ENCODE results near the gene CTIF. TPM values are rescaled to one million over a fixed set of nuclear protein-coding genes. Genes with fewer than 3 reads are reported as not detected.

CTIF gene
- total RNA-seq, 2 donors from 2014 or later: 7.9 to 8.2 TPM

DNA sequence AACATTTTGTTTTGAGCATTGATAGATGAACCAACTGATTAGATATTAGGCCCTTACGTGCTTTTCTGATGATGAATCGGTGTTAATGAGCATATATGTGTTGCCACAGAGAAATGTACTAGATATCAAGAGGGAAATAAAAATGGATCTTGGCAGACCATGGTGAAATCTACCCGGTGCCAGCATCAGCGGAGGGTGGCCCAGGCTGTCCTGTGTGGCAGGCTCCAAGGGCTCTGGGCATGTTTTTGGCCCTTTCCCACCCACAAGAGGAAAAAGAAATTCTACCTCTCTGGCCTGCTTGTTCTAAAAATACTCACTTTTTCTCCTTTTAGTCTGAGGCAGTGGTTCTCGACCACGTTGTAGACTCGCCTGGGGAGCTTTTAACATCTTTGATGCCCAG lies 154.2 kb downstream of the CTIF start:
- H3K36me3 Mint-ChIP-seq (ENCODE audit: low read depth): no peaks in the 10 kb centered on the region

GRCh38 chr18:48693625-48694262 lies 154.9 kb downstream of the CTIF start:
- H3K27me3 Mint-ChIP-seq: no peaks in the 10 kb centered on the region
- ATAC-seq (replicated peaks): no peak
- no peaks in the 10 kb centered on the region for H3K9me3 Mint-ChIP-seq
- H3K36me3 Mint-ChIP-seq (ENCODE audit: low read depth): no peaks in the 10 kb centered on the region
- H3K4me1 Mint-ChIP-seq: no peaks in the 10 kb centered on the region
- no peak overlapping the region for H3K4me3 Mint-ChIP-seq
- peak overlapping the region; percentile 18 for H3K27ac Mint-ChIP-seq

More for the DNA sequence above, 154.2 kb downstream of the CTIF start:
- no peak overlapping the region for H3K27ac Mint-ChIP-seq
- ATAC-seq (replicated peaks): no peak
- H3K4me3 Mint-ChIP-seq: no peak overlapping the region
- no peaks in the 10 kb centered on the region for H3K27me3 Mint-ChIP-seq
- H3K4me1 Mint-ChIP-seq: no peaks in the 10 kb centered on the region
- H3K9me3 Mint-ChIP-seq: no peaks in the 10 kb centered on the region

GRCh38 chr18:48694295-48694694 lies 155.5 kb downstream of the CTIF start:
- no peaks in the 10 kb centered on the region for H3K27me3 Mint-ChIP-seq
- no peak for ATAC-seq (replicated peaks)
- H3K9me3 Mint-ChIP-seq: no peaks in the 10 kb centered on the region
- H3K27ac Mint-ChIP-seq: peak overlapping the region; percentile 18
- H3K4me1 Mint-ChIP-seq: no peaks in the 10 kb centered on the region
- H3K36me3 Mint-ChIP-seq (ENCODE audit: low read depth): no peaks in the 10 kb centered on the region
- H3K4me3 Mint-ChIP-seq: no peak overlapping the region

DNA sequence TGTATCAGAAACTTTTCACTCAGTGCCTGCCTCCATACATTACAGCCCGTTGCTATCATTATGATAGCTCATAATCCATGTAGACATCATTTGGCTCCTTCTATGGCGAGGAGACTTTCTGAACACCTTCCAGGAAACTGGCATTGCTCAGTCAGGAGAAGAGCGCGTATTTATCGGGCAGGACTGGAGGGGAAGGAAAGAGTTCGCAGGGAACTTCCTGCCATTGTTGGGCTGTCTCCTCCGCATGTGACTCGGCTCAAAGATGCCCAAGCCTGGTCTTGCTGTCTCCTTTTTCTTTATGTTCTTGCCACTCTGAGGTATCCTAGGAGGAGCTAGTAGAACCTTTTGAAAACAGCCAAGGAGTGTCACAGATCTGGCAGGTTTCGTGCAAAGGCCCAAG lies 156.8 kb downstream of the CTIF start:
- ATAC-seq (replicated peaks): no peak
- no peaks in the 10 kb centered on the region for H3K36me3 Mint-ChIP-seq (ENCODE audit: low read depth)
- H3K4me3 Mint-ChIP-seq: no peak overlapping the region
- H3K4me1 Mint-ChIP-seq: no peaks in the 10 kb centered on the region
- H3K27me3 Mint-ChIP-seq: no peaks in the 10 kb centered on the region
- H3K9me3 Mint-ChIP-seq: no peaks in the 10 kb centered on the region
- H3K27ac Mint-ChIP-seq: no peak overlapping the region

DNA sequence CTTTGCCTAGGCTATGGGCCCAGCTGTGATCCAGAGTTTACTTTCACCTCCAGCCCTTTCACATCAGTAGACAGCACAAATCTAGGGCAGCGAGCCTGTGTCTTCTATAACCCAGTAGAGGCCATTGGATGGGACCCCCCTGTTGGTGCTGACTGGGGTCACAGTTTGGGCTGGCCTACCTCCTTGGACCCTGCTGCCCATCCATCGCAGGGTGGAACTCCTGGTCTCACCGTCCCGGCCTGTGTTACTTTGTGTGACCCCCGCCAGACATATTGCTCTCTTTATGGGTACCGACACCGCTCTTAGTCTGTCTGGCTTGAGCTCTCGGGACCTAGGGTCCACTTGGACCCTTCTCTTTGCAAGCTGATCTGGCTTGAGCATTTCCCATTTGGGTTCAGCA lies 157.4 kb downstream of the CTIF start:
- Mint-ChIP-seq H3K36me3 (ENCODE audit: low read depth) (no peaks in the 10 kb centered on the region), H3K4me3 (no peak overlapping the region), H3K4me1 (no peaks in the 10 kb centered on the region), H3K9me3 (no peaks in the 10 kb centered on the region), H3K27me3 (no peaks in the 10 kb centered on the region), H3K27ac (no peak overlapping the region)
- ATAC-seq (replicated peaks): no peak

DNA sequence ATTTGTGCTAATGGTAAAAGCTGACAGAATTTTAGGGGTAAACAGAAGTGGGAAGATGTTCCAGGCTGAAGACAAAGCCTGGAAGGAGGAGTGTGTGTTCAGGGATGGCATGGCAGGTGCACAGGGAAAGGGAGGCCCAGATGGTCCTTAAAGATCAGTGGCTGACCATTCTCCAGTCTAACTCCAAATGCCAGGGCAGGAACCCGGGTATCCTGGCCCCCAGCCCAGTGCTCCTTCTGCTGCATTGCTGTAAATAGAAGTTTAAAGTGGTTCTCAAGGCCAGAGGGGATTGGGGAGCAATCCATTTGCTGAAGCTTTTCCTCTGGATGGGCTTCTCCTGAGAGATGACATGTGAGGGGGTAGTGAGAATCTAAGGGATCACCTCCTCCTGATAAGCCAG lies 158.6 kb downstream of the CTIF start:
- H3K27ac Mint-ChIP-seq: no peak overlapping the region
- no peaks in the 10 kb centered on the region for H3K9me3 Mint-ChIP-seq
- H3K36me3 Mint-ChIP-seq (ENCODE audit: low read depth): no peaks in the 10 kb centered on the region
- no peaks in the 10 kb centered on the region for H3K4me1 Mint-ChIP-seq
- no peaks in the 10 kb centered on the region for H3K27me3 Mint-ChIP-seq
- no peak overlapping the region for H3K4me3 Mint-ChIP-seq
- ATAC-seq (replicated peaks): no peak

GRCh38 chr18:48698707-48699106 lies 159.9 kb downstream of the CTIF start:
- H3K4me1 Mint-ChIP-seq: peaks cover 7% of the 10 kb centered on the region
- no peaks in the 10 kb centered on the region for H3K9me3 Mint-ChIP-seq
- H3K4me3 Mint-ChIP-seq: no peak overlapping the region
- peak; percentile 79 for ATAC-seq (replicated peaks)
- H3K36me3 Mint-ChIP-seq (ENCODE audit: low read depth): no peaks in the 10 kb centered on the region
- H3K27ac Mint-ChIP-seq: no peak overlapping the region
- H3K27me3 Mint-ChIP-seq: no peaks in the 10 kb centered on the region

DNA sequence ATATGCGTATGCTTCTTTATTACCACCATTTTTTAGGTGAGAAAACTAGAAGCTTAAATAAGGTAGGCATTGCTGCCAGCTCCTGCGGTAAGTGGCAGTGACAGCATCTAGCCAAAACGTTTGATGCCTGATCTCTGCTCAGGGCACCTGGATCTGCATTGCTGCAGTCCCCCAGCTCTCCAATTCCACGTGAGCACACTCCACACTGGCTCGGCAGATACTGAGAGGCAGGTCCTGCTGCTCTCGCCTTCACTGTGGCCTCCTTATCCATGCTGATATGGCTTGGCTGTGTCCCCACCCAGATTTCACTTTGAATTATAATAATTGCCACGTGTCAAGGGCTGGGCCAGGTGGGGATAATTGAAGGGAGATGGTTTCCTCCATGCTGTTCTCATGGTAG lies 160.9 kb downstream of the CTIF start:
- Mint-ChIP-seq H3K4me3 (no peak overlapping the region), H3K36me3 (ENCODE audit: low read depth) (no peaks in the 10 kb centered on the region), H3K27ac (no peak overlapping the region), H3K27me3 (no peaks in the 10 kb centered on the region), H3K9me3 (no peaks in the 10 kb centered on the region), H3K4me1 (peaks cover 7% of the 10 kb centered on the region)
- peak; percentile 27 for ATAC-seq (replicated peaks)

DNA sequence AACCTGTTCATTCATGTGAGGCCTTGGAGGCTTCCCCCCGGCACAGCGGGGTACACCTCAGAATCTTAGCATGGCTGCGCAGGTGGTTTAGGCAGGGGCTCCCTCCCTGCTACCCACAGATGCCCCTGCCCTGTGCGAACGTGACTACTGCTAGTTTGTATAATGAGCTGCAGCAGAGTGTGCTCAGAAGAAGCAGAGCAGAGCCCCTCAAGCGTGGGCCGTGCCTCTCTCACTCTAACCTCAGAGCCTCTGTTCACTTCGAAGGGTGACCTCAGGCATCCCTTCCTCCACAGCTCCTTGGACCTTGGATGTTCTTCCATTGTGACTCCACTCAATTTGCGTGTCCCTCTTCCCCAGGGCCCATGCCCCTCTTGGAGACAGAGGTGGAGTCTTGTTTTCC lies 161.6 kb downstream of the CTIF start:
- Mint-ChIP-seq H3K27ac (no peak overlapping the region), H3K36me3 (ENCODE audit: low read depth) (no peaks in the 10 kb centered on the region), H3K27me3 (no peaks in the 10 kb centered on the region), H3K9me3 (no peaks in the 10 kb centered on the region), H3K4me1 (peaks cover 7% of the 10 kb centered on the region), H3K4me3 (no peak overlapping the region)
- no peak for ATAC-seq (replicated peaks)

- Mint-ChIP-seq H3K4me3 (peak overlapping the region; percentile 42), H3K36me3 (ENCODE audit: low read depth) (no peaks in the 10 kb centered on the region), H3K4me1 (peaks cover 7% of the 10 kb centered on the region), H3K27ac (peak overlapping the region; percentile 85), H3K9me3 (no peaks in the 10 kb centered on the region), H3K27me3 (no peaks in the 10 kb centered on the region)
- ATAC-seq (replicated peaks): peak; percentile 44
These were observed 163.7 kb downstream of the CTIF start for GRCh38 chr18:48702346-48703027.

GRCh38 chr18:48703028-48703386 lies 164.2 kb downstream of the CTIF start:
- Mint-ChIP-seq H3K9me3 (no peaks in the 10 kb centered on the region), H3K4me1 (peaks cover 7% of the 10 kb centered on the region), H3K36me3 (ENCODE audit: low read depth) (no peaks in the 10 kb centered on the region), H3K27me3 (no peaks in the 10 kb centered on the region), H3K4me3 (peak overlapping the region; percentile 42), H3K27ac (peak overlapping the region; percentile 85)
- ATAC-seq (replicated peaks): peak; percentile 15

GRCh38 chr18:48703418-48703817 lies 164.6 kb downstream of the CTIF start:
- ATAC-seq (replicated peaks): no peak
- peak overlapping the region; percentile 85 for H3K27ac Mint-ChIP-seq

GRCh38 chr18:48705043-48705442 lies 166.2 kb downstream of the CTIF start:
- no peaks in the 10 kb centered on the region for H3K36me3 Mint-ChIP-seq (ENCODE audit: low read depth)
- peaks cover 7% of the 10 kb centered on the region for H3K4me1 Mint-ChIP-seq
- ATAC-seq (replicated peaks): no peak
- no peaks in the 10 kb centered on the region for H3K9me3 Mint-ChIP-seq
- no peaks in the 10 kb centered on the region for H3K27me3 Mint-ChIP-seq
- H3K4me3 Mint-ChIP-seq: no peak overlapping the region
- no peak overlapping the region for H3K27ac Mint-ChIP-seq

More at GRCh38 chr18:48703418-48703817, 164.6 kb downstream of the CTIF start:
- H3K27me3 Mint-ChIP-seq: no peaks in the 10 kb centered on the region
- no peaks in the 10 kb centered on the region for H3K9me3 Mint-ChIP-seq
- peaks cover 7% of the 10 kb centered on the region for H3K4me1 Mint-ChIP-seq
- no peaks in the 10 kb centered on the region for H3K36me3 Mint-ChIP-seq (ENCODE audit: low read depth)
- H3K4me3 Mint-ChIP-seq: peak overlapping the region; percentile 42

GRCh38 chr18:48705531-48705930 lies 166.7 kb downstream of the CTIF start:
- Mint-ChIP-seq H3K9me3 (no peaks in the 10 kb centered on the region), H3K27me3 (no peaks in the 10 kb centered on the region), H3K4me3 (no peak overlapping the region), H3K36me3 (ENCODE audit: low read depth) (no peaks in the 10 kb centered on the region), H3K27ac (no peak overlapping the region), H3K4me1 (peaks cover 7% of the 10 kb centered on the region)
- no peak for ATAC-seq (replicated peaks)

- no peak for ATAC-seq (replicated peaks)
- Mint-ChIP-seq H3K27ac (peak overlapping the region; percentile 24), H3K4me3 (no peak overlapping the region), H3K9me3 (no peaks in the 10 kb centered on the region), H3K36me3 (ENCODE audit: low read depth) (no peaks in the 10 kb centered on the region), H3K27me3 (no peaks in the 10 kb centered on the region), H3K4me1 (peaks cover 7% of the 10 kb centered on the region)
These were observed 167.9 kb downstream of the CTIF start for GRCh38 chr18:48706731-48707130.
